Hepatocyte (in vitro differentiated cells): ENCODE results near the gene B4GALT7. TPM values are rescaled to one million over a fixed set of nuclear protein-coding genes. Genes with fewer than 3 reads are reported as not detected.
A peak's percentile ranks its signal among the peaks of the same experiment; 100 is the strongest.

Experiments
- DNase-seq: peaks from one replicate; pipeline ENCODE4 v3.0.0-alpha.2; 2016; ENCODE audit warnings: low spot score
- H2AFZ ChIP-seq: fragments of 200-600 bp; sonication (generic); 2 replicates; pipeline ENCODE4 v1.6.0; 2016; ENCODE audit warnings: antibody characterized with exemption, mild to moderate bottlenecking
- H3K27ac ChIP-seq: fragments of 200-600 bp; sonication (generic); 2 replicates; pipeline ENCODE4 v1.5.1; 2016; ENCODE audit warnings: mild to moderate bottlenecking
- H3K27me3 ChIP-seq: fragments of 200-600 bp; sonication (generic); 2 replicates; pipeline ENCODE4 v1.6.1; 2016
- H3K36me3 ChIP-seq: fragments of 200-600 bp; sonication (generic); replicated peaks from 2 replicates; pipeline ENCODE4 v1.5.1; 2016; ENCODE audit warnings: low read depth; ENCODE audit not compliant: insufficient read depth
- H3K4me1 ChIP-seq: fragments of 200-600 bp; sonication (generic); 2 replicates; pipeline ENCODE4 v1.5.1; 2016; ENCODE audit warnings: mild to moderate bottlenecking, moderate library complexity; ENCODE audit not compliant: insufficient read depth
- H3K4me2 ChIP-seq: fragments of 200-600 bp; sonication (generic); 2 replicates; pipeline ENCODE4 v1.6.0; 2016
- H3K4me3 ChIP-seq: fragments of 200-600 bp; sonication (generic); 2 replicates; pipeline ENCODE4 v1.5.1; 2016; ENCODE audit warnings: mild to moderate bottlenecking
- H3K79me2 ChIP-seq: fragments of 200-600 bp; sonication (generic); 2 replicates; pipeline ENCODE4 v1.6.0; 2017; ENCODE audit warnings: mild to moderate bottlenecking
- H3K9me2 ChIP-seq: fragments of 200-600 bp; sonication (generic); replicated peaks from 2 replicates; pipeline ENCODE4 v1.6.0; 2017; ENCODE audit warnings: mild to moderate bottlenecking; ENCODE audit not compliant: insufficient read depth
- H3K9me3 ChIP-seq: fragments of 200-600 bp; sonication (generic); 2 replicates; pipeline ENCODE4 v1.5.1; 2016; ENCODE audit warnings: low read depth, mild to moderate bottlenecking
- H4K20me1 ChIP-seq: fragments of 200-600 bp; sonication (generic); 2 replicates; pipeline ENCODE4 v1.6.0; 2016; ENCODE audit warnings: mild to moderate bottlenecking; ENCODE audit not compliant: insufficient read depth, poor library complexity, severe bottlenecking
- CTCF ChIP-seq: fragments of 200-600 bp; sonication (generic); IDR thresholded peaks from 2 replicates; pipeline ENCODE4 v1.5.1; 2016; ENCODE audit warnings: antibody characterized with exemption, mild to moderate bottlenecking; ENCODE audit not compliant: poor library complexity
- EZH2 ChIP-seq: fragments of 200-600 bp; sonication (generic); IDR thresholded peaks from 2 replicates; pipeline ENCODE4 v1.6.1; 2016; ENCODE audit warnings: antibody characterized with exemption, mild to moderate bottlenecking, borderline replicate concordance
- EZH2phosphoT487 ChIP-seq: fragments of 200-600 bp; sonication (generic); IDR thresholded peaks from one replicate; pipeline ENCODE4 v1.6.1; 2018; ENCODE audit warnings: antibody characterized with exemption, mild to moderate bottlenecking, low read depth, moderate library complexity; ENCODE audit not compliant: unreplicated experiment, severe bottlenecking
- WGBS: methylation state at CpG from one replicate; pipeline ENCODE4 v1.1.6; 2016; ENCODE audit warnings: low lambda C conversion rate; ENCODE audit errors: missing lambda C conversion rate; 5-methylcytosine and 5-hydroxymethylcytosine counted together
- polyA plus RNA-seq: library from polyadenylated mRNA; unstranded; fragments of >200 nt; fragmentation: Nextera tagmentation; extraction: Ambion mirVana; gene quantifications from 2 replicates; pipeline ENCODE4 v1.2.1, GENCODE V29; 2016
- total RNA-seq: library from RNA; depleted of rRNA; stranded (reverse); fragments of >200 nt; gene quantifications from 2 replicates; pipeline ENCODE4 v1.2.3, GENCODE V29; 2014

The B4GALT7 gene
- total and polyA plus RNA-seq, 2 experiments from 2014 or later, result 28.5 to 60.7 TPM

GRCh38 chr5:177601577-177602457 is 1.9 kb downstream of the B4GALT7 start:
- WGBS, result 92% methylated on average over 11 of the region's 13 CpGs
- no peaks in the 10 kb centered on the region for H3K9me2 ChIP-seq
- no peaks in the 10 kb centered on the region for H3K9me3 ChIP-seq
- peaks cover 9% of the 10 kb centered on the region for H3K4me1 ChIP-seq
- no peaks in the 10 kb centered on the region for H4K20me1 ChIP-seq
- H3K27ac ChIP-seq, result no peak overlapping the region
- TF ChIP-seq EZH2phosphoT487 (no peak), EZH2 (no peak), CTCF (no peak)
- no peak for DNase-seq
- no peak overlapping the region for H3K4me3 ChIP-seq
- no peaks in the 10 kb centered on the region for H3K27me3 ChIP-seq
- no peaks in the 10 kb centered on the region for H3K36me3 ChIP-seq
- peak overlapping the region; percentile 100 for H3K4me2 ChIP-seq
- no peak overlapping the region for H2AFZ ChIP-seq
- H3K79me2 ChIP-seq, result peaks cover 21% of the 10 kb centered on the region

GRCh38 chr5:177602458-177602830 is 2.5 kb downstream of the B4GALT7 start:
- no peaks in the 10 kb centered on the region for H3K9me2 ChIP-seq
- H3K79me2 ChIP-seq, result peaks cover 21% of the 10 kb centered on the region
- H3K27ac ChIP-seq, result no peak overlapping the region
- no peaks in the 10 kb centered on the region for H3K27me3 ChIP-seq
- WGBS, result 91% methylated on average over 4 of the region's 4 CpGs
- H2AFZ ChIP-seq, result no peak overlapping the region
- no peak overlapping the region for H3K4me3 ChIP-seq
- H3K4me1 ChIP-seq, result peaks cover 9% of the 10 kb centered on the region
- no peaks in the 10 kb centered on the region for H3K36me3 ChIP-seq
- DNase-seq, result no peak
- no peak for TF ChIP-seq EZH2phosphoT487
- TF ChIP-seq EZH2, result no peak
- no peak for TF ChIP-seq CTCF
- no peaks in the 10 kb centered on the region for H4K20me1 ChIP-seq
- no peak overlapping the region for H3K4me2 ChIP-seq
- H3K9me3 ChIP-seq, result no peaks in the 10 kb centered on the region

GRCh38 chr5:177603631-177604030 is 3.7 kb downstream of the B4GALT7 start:
- no peak for DNase-seq
- Histone ChIP-seq H3K4me2 (no peak overlapping the region), H3K27me3 (no peaks in the 10 kb centered on the region), H3K9me2 (no peaks in the 10 kb centered on the region), H3K4me1 (peaks cover 9% of the 10 kb centered on the region), H3K9me3 (no peaks in the 10 kb centered on the region), H3K79me2 (peaks cover 21% of the 10 kb centered on the region), H4K20me1 (no peaks in the 10 kb centered on the region), H3K36me3 (no peaks in the 10 kb centered on the region), H2AFZ (no peak overlapping the region), H3K4me3 (no peak overlapping the region), H3K27ac (no peak overlapping the region)
- 90% methylated on average over 8 of the region's 8 CpGs for WGBS
- no peak for TF ChIP-seq CTCF
- no peak for TF ChIP-seq EZH2
- no peak for TF ChIP-seq EZH2phosphoT487
